ENCODE results near the gene HADH.
A peak's percentile ranks its signal among the peaks of the same experiment; 100 is the strongest.

The HADH gene

DNA sequence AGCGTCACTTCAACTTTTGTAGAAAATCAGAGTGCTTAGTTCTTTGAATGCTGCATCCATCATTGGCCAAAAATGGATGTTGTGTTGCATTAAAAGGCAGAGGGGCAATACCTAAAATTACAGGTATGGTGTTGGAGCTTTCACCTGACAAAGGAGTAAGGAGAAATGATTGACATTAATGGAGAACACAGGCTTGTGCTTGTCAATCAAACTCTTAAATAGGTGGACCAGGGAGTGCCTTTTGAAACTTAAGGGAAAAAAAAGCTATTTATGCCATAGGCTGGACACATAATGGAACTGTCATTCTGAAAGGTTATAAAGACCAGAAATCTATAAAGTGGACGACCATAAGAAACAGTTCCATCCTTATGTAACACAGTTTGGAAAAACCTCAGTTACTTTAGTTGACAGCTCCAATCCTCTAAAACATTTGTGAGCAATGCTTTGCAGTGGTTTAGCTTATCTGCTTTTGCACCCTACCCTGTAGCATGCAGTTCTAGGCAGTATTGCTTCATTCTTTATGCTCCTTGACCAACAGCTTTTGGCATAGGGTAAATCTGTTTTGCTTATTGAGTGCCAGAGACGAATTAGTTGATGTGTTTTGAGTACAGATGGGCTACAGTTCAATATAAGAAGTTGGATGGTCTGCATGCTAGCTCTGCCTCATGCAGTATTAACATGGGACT, 2.4 kb downstream of the HADH start:
- TF ChIP-seq, protein P1, sequence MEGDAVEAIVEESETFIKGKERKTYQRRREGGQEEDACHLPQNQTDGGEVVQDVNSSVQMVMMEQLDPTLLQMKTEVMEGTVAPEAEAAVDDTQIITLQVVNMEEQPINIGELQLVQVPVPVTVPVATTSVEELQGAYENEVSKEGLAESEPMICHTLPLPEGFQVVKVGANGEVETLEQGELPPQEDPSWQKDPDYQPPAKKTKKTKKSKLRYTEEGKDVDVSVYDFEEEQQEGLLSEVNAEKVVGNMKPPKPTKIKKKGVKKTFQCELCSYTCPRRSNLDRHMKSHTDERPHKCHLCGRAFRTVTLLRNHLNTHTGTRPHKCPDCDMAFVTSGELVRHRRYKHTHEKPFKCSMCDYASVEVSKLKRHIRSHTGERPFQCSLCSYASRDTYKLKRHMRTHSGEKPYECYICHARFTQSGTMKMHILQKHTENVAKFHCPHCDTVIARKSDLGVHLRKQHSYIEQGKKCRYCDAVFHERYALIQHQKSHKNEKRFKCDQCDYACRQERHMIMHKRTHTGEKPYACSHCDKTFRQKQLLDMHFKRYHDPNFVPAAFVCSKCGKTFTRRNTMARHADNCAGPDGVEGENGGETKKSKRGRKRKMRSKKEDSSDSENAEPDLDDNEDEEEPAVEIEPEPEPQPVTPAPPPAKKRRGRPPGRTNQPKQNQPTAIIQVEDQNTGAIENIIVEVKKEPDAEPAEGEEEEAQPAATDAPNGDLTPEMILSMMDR (IDR thresholded peaks at IDR 0.05), result no peak
- no peaks in the 10 kb centered on the region for H3K27me3 ChIP-seq
- intact Hi-C loops (cut with DNase I; ENCODE audit: low total_unique reads), result no loop called here
- no peaks in the 10 kb centered on the region for H3K9me3 ChIP-seq
- H3K4me3 ChIP-seq, result peak overlapping the region; percentile 74 to 96
- H3K27ac ChIP-seq, result peak overlapping the region; percentile 93 to 96
- H3K36me3 ChIP-seq, result no peaks in the 10 kb centered on the region
- DNase-seq, result no peak
- H3K4me1 ChIP-seq, result peaks cover 0 to 86% (median 49%) of the 10 kb centered on the region in 4 donors

DNA sequence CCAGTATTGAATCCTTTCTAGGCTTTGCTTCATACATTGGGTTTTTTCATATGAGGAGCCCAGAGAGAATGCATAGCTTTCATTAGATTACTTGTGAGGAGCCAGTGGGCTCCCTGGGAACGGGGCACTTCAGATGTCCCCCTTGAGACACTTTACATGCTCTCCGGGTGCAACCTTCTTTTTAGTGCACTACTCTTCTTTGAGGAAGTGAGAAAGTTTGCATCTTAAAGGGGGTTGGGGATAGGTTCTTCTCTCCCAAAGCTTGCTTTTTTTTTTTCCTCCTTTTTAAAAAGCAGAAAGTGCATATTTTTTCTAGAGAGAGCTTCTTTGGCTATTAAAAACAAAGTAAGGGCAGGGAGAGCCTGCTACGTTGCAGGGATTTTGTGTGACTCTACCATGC, 4.3 kb downstream of the HADH start:
- Histone ChIP-seq H3K9me3 (no peaks in the 10 kb centered on the region), H3K4me3 (no peak overlapping the region), H3K27me3 (no peaks in the 10 kb centered on the region), H3K4me1 (peaks cover 0 to 84% (median 53%) of the 10 kb centered on the region in 4 donors), H3K27ac (peak overlapping the region; percentile 79 to 96), H3K36me3 (no peaks in the 10 kb centered on the region)
- no peak for DNase-seq
- TF ChIP-seq, protein P1 (IDR thresholded peaks at IDR 0.05), result no peak
- intact Hi-C loops (cut with DNase I; ENCODE audit: low total_unique reads), result no loop called here

DNA sequence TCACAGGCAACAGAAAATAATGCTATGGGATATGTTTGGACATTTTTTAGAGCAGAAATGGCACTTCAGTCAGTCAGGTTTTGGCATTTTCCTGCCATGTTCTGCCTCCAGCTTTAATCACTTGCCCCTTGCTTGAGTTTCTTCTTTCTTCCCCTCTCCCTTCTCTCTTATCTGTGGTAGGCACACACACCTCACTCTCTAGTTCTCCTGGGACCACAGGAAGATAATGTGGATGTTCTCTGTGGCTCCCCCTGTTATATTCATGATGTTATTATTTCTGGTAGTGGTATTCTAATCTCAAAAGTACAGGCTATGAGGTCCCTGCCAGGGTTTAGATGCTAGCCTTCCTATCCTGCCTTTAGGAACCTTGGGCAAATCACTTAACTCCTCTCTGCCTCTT, 5.2 kb downstream of the HADH start:
- TF ChIP-seq, protein P1 (IDR thresholded peaks at IDR 0.05), result no peak
- Histone ChIP-seq H3K4me1 (peaks cover 0 to 91% (median 60%) of the 10 kb centered on the region in 4 donors), H3K9me3 (no peaks in the 10 kb centered on the region), H3K27me3 (no peaks in the 10 kb centered on the region), H3K27ac (peak overlapping the region; percentile 79 to 96), H3K4me3 (no peak overlapping the region), H3K36me3 (no peaks in the 10 kb centered on the region)
- intact Hi-C loops (cut with DNase I; ENCODE audit: low total_unique reads), result no loop called here
- DNase-seq, result no peak

DNA sequence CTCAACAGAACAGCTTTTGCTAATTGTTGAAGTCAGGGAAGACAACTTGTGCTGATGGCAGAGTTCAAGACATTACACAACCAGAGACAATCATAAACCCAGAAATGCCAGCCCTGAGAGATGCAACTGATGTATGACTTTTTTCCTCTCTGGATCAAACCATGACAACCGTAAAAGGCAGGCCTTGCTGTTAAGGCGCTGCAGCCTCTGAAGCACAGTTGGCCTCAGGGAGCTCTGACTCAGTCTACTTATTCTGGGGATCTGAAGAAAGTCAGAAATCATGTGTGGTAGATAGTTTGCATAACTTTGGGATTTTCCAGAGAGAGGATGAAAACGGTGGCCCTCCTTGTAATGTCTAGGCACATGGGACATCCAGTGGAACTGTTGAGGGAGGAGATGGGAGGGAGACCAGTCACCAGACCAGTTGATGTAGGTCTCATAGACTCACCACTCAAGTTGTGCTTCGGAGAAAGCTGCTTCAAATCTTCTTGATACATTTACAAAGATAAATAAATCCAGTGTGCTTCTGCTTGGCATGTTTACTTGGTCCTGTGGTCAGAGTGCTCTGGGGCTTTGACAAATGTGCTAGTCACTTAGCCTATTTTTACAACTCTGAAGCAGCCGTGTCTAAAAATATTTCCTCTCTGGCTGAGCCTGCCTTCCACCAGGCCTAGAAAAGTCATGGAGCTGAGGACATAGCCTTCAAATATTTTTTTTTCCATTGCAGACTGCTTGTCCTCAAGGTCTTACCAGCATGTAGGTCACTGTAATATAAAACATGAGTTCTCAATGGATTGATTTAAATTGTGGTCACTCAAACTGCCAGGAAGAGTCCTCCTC, 7.5 kb downstream of the HADH start:
- Histone ChIP-seq H3K27ac (peak overlapping the region; percentile 79 to 96), H3K36me3 (peaks cover 0 to 3% (median 0%) of the 10 kb centered on the region in 3 donors), H3K9me3 (no peaks in the 10 kb centered on the region), H3K4me1 (peaks cover 0 to 98% (median 55%) of the 10 kb centered on the region in 4 donors), H3K27me3 (no peaks in the 10 kb centered on the region), H3K4me3 (no peak overlapping the region)
- intact Hi-C loops (cut with DNase I; ENCODE audit: low total_unique reads), result no loop called here
- DNase-seq, result peak; percentile 52 to 80
- TF ChIP-seq, protein P1 (IDR thresholded peaks at IDR 0.05), result no peak

DNA sequence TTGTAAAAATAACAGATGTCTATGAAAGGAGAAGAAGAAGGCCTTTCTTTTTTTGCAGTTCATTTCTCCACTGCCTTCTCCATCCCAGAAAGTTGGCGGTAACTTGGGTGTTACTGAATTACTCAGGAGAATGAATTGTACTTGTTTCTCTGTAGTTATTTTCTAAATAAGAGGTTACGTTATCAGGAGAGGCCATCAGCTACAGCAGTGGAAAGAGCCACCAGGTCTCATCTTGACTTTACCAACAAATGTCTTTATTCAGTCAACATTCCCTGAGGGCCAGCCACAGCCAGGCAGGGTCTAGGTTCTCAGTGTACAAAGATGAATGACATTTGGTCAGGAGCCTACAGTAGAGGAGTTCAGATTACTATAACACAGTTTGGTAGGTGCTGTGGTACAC, 8.1 kb downstream of the HADH start:
- no peak for DNase-seq
- H3K4me1 ChIP-seq, result peaks cover 0 to 98% (median 51%) of the 10 kb centered on the region in 4 donors
- TF ChIP-seq, protein P1 (IDR thresholded peaks at IDR 0.05), result no peak
- H3K9me3 ChIP-seq, result no peaks in the 10 kb centered on the region
- H3K4me3 ChIP-seq, result no peak overlapping the region
- intact Hi-C loops (cut with DNase I; ENCODE audit: low total_unique reads), result no loop called here
- no peaks in the 10 kb centered on the region for H3K27me3 ChIP-seq
- H3K27ac ChIP-seq, result peak overlapping the region; percentile 79 to 96
- H3K36me3 ChIP-seq, result peaks cover 0 to 3% (median 0%) of the 10 kb centered on the region in 3 donors

Measured in tibial artery (tissue), 4 donors.